EL (cell line): ENCODE data around the gene AVP.

Source experiments
- DNase-seq: peaks from one replicate; pipeline ENCODE4 v3.0.0-alpha.2; 2016

AVP gene

DNA sequence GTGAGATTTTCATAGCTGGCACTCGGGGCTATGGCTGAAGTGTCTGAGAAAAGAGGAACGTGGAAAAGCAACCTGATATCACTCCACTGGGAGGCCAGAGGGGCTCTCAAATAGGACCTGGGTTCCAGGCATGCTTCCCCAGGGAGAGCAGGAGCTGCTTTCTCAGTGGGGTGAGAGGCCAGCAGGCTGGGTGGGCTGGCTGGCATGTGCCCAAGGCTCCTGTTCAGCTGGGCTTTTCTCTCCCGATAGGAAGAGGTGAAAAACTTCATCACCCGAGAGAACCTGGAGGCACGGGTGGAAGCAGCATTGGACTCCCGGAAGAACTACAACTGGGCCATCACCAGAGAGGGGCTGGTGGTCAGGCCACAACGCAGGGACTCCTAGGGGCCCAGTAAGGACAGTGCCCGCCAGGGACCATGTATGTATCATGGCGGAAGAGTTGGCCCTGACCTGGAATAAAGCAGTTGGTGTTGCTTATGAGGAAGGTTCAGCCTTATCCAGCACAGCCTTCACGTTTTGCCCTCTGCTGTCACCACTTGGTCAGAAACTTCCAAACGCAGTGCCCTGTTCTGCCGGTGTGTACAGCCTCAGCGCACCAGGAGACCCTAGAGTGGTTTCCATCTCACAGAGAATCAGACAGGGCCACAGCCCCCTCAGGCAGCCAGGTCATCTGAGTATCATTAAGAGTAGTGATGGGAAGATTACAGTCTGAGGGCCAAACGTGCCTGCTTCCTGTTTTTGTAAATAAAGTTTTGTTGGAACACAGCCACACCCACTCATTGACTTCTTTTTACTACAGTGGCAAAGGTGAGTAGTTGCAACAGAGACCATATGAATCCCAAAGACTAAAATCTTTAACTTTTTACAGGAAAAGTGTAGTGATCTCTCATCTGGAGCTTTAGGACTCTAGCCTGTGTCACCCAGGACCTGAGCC is 36.8 kb downstream of the AVP start:
- no peak for DNase-seq

DNA sequence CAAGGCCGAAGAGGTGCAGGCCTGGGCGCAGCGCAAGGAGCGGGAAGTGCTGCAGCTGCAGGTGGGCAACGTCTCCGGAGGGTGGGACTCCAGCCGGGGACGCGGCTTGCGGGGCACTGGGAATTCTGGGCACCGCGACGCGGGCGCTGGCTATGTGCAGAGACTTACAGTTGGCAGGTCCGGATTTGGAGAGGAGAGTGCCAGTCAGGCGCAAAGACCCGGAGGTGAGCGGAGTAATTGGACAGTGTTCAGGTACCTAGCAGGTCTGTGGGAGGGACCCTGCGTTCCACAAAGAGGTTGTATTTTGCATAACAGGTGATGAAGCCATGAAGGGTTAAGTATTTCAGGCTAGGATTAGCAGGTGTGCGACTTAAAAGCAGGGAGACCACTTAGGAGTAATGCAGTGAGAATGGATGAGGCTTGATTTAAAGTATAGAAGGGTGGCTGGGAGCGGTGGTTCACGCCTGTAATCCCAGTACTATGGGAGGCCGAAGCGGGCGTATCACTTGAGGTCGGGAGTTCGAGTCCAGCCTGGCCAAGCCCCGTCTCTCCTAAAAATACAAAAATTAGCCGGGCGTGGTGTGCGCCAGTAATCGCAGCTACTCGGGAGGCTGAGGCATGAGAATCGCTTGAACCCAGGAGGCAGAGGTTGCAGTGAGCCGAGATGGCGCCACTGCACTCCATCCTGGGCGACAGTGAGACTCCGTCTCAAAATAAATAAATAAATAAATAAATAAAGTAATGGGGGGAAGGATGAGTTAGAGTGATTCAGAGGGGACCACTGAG is 37.7 kb downstream of the AVP start:
- peak; percentile 24 for DNase-seq

DNA sequence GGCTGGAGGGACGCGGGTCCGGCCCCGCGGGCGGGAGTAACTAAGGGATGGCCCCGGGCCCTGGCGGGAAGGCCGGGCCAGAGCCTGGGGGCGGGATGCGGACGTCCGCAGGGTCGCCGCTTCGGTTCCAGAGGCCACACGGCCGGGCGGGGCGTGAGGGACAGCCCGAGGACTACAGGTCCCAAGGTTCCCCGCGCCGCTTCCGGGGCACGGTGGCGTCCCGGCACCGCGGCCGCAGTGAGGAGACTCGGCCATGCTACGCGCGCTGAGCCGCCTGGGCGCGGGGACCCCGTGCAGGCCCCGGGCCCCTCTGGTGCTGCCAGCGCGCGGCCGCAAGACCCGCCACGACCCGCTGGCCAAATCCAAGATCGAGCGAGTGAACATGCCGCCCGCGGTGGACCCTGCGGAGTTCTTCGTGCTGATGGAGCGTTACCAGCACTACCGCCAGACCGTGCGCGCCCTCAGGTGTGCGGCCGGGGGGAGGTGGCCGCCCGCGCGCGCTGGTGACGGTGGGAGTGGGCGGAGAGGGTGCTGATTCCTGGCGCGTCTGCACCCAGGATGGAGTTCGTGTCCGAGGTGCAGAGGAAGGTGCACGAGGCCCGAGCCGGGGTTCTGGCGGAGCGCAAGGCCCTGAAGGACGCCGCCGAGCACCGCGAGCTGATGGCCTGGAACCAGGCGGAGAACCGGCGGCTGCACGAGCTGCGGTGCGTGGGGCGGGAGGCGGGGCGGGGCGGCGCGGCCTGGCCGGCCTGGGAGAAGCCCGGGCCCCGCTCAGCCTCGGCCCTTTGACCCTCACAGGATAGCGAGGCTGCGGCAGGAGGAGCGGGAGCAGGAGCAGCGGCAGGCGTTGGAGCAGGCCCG is 38.5 kb downstream of the AVP start, which contains the start of gene MRPS26:
Gene MRPS26 (plus strand): TSS at position 237 of the 861 bp plus-strand sequence. CDS start 17 bp downstream, at position 254.
- peak; percentile 89 for DNase-seq

DNA sequence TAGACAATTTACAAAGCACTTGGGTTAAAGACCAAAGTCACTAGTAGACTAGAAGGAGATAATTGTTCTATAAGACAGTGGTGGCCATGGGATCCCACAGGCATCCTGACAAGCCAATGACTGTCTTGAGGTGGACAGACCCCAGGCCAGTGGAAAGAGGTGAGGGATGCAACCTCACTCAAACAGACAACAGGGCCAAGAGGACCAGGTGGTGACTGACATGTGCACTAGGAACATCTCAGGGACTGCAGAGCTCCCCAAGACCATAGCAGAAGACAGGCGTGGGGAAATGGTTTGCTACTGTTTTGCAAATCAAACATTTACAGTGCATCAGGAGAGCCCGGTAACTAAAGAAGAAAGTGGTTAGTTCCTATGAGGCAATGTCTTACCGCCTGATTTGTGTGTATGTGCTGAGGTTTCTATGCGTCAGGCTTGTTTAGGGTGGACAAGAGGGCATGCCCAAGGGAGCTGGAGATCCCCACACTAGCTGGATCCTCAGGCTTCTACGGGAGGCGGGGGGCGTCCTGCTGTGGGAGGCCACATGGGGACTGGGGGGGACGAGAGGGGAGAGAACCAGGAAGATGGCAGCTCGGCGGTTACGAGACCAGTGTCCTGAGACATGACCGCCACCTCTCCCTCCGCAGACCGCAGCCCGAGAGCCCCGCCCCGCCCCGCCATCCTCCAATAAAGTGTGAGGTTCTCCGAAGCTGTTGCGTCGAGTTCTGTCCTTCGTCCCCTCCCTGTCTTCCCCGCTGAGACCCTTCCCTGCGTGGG is 39.3 kb downstream of the AVP start:
- DNase-seq: no peak

DNA sequence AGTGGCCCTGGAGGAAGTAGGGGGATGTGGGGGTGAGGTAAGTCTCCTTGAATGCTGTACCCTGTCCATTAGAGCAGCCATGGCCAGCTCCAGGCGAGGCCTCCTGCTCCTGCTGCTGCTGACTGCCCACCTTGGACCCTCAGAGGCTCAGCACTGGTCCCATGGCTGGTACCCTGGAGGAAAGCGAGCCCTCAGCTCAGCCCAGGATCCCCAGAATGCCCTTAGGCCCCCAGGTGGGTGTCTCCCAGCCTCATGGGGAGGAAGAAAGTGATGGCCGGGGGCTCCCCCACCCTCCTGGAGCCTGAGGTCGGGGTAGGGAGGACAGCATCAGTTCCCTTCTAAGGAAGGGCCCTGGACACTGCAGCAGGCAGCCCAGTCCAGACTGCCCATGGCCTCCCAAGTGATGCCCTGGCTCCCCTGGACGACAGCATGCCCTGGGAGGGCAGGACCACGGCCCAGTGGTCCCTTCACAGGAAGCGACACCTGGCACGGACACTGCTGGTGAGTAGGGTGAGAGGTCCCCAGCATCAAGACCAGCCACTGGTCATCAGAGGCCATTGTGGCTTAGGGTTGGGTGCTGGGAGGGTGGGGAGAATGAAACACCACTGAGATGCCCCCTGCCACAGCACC is 40.1 kb downstream of the AVP start:
- DNase-seq: no peak

- DNase-seq: no peak
Observed at GRCh38 chr20:3043322-3043721, 41.2 kb downstream of the AVP start, which contains the start of gene GNRH2. TSS of gene GNRH2 (plus strand) at chr20:3043622. CDS start at chr20:3044415, 793 bp downstream.

DNA sequence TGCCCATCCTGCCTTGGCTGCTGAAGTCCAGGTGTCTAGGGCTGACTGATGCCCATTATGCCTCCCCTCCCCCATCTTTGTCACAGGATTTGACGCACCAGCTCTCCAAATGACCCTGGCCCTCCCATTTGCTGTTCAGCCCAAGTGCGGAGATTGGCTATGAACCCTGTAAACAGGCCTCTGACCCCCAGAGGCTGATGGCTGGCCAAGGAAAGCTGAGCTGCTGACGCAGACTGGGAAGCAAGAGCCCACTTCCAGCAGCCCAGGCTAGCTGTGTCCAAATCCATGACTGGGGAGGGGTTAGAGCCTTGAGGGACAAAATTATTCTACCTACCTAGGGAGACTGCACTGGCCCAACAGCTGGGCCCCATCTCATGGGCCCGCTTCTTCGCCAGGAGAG is 41.9 kb downstream of the AVP start:
- DNase-seq: no peak

GRCh38 chr20:3041854-3042409 is 42.6 kb downstream of the AVP start:
- no peak for DNase-seq

- DNase-seq: no peak
Observed at GRCh38 chr20:3040086-3040485, 44.4 kb downstream of the AVP start.

DNA sequence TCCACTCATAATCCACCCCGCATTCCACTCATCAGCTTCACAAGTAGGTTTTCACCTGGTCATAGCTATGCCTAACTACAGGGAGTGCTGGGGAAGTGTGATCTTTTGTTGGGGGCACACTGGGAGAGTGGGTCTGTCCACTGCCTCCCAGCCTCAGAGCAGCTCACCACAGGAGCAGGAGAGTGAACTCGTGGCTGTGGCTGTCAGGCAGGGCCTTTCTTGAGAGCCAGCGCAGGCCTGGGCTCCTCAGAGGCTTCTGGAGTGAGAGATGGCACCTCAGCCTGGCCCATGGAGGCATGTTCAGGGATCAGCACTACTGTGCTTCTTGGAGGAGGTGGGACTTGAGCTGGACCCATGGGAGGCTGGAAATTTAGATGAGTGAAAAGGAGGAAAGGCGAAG is 45.1 kb downstream of the AVP start:
- DNase-seq: no peak

DNA sequence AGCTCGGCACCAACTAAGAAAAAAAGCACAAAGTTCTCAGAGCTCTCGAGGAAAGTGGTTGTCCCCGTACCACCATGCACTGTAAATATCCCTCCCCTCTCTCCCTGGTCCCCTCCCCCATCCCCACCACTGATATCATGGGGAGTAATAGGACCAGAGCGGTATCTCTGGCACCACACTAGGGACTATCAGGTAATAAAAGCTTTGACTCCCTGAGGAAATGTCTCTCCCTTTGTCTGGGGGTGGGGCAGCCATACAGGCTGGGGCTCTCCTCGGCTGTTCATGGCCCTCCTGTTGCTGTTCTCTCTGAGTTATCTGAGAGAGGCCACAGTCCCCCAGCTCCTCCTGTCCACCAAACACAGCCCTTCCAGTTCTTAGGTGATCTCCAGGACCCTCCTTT is 46.1 kb downstream of the AVP start:
- DNase-seq: no peak

DNA sequence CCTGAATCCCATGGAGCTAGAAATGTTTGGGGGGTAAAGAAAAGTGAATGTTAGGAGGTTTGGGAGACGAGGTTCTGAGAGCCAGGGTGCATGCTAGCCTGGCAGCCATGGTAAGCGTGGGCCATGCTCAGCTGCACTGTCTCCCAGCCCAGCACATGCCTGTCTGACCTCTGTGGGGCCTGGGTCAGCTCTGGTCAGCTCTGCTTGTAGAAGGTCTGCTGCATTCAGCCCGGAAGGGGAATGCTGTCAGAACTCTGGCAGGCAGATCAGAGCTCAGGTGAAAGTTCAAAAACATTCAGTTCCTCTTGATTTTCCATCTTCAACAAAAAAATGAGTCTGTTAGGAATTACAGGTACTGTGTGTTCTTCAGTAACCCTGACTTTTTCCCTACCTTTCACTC is 46.9 kb downstream of the AVP start:
- DNase-seq: no peak

DNA sequence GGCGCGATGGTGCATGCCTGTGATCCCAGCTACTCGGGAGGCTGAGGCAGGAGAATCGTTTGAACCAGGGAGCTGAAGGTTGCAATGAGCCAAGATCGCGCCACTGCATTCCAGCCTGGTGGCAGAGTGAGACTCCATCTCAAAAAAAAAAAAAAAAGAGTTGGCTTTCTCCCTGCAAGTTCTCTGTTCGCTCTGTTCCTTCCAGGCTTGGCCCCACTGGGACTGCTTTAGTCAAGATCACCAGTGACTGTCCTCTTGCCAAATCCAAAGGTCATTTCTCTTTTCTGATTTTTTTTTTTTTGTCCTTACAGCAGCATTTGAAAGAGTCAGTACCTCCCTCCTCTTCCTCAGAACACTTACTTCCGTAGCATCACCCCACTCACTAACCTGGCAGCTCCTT is 51.9 kb downstream of the AVP start:
- DNase-seq: no peak
